Retina (tissue), 1 donor: ENCODE data around the gene EIF2D.

Experiments
- DNase-seq: peaks from one replicate; pipeline ENCODE4 v3.0.0-alpha.2; 2016

Gene EIF2D

GRCh38 chr1:206544562-206545257, 67.6 kb downstream of the EIF2D start:
- DNase-seq: peak; percentile 76
